ENCODE data around the gene CNIH3.

The CNIH3 gene

DNA sequence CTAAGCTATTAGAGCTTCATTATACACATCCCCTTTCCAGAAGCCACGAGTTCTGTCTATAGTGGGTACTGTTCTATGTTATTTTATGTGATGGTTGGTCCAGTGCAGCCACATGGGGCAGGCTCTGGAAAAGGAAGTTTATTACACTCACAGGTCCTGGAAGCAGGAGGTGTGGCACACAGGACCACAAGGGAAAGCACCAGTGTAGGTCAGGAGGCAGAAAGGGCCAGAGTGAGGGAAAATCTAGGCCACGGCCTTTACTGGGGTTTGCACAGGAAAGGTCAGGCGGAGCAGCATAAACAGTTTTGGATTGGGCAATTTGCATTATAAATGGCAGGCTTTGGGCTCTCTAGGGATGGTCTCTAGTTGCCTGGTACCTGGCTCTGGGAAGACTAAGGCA, 21.8 kb upstream of the CNIH3 start:
- no peak overlapping the region for H3K4me3 ChIP-seq (ENCODE audit: low read length)
- no peak for DNase-seq (ENCODE audit: low read depth)
- TF ChIP-seq, protein P1, sequence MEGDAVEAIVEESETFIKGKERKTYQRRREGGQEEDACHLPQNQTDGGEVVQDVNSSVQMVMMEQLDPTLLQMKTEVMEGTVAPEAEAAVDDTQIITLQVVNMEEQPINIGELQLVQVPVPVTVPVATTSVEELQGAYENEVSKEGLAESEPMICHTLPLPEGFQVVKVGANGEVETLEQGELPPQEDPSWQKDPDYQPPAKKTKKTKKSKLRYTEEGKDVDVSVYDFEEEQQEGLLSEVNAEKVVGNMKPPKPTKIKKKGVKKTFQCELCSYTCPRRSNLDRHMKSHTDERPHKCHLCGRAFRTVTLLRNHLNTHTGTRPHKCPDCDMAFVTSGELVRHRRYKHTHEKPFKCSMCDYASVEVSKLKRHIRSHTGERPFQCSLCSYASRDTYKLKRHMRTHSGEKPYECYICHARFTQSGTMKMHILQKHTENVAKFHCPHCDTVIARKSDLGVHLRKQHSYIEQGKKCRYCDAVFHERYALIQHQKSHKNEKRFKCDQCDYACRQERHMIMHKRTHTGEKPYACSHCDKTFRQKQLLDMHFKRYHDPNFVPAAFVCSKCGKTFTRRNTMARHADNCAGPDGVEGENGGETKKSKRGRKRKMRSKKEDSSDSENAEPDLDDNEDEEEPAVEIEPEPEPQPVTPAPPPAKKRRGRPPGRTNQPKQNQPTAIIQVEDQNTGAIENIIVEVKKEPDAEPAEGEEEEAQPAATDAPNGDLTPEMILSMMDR (IDR thresholded peaks at IDR 0.05; ENCODE audit: insufficient read depth, low read depth, low read length, missing control alignments): no peak

DNA sequence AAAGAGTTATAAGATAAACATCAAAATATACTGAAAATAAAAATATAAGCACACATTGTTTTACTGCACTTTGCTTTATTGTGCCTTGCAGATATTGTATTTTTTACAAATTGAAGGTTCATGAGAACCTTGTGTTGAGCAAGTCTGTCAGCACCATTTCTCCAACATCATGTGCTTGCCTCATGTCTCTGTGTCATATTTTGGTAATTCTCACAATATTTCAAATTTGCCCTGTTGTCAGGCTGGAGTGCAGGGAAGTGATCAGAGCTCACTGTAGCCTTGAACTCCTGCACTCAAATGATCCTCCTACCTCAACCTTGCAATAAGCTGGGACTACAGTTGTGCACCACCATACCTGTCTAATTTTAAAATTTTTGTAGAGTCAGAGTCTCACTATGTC, 21.3 kb upstream of the CNIH3 start:
- no peak overlapping the region for H3K4me3 ChIP-seq (ENCODE audit: low read length)
- DNase-seq (ENCODE audit: low read depth): no peak
- TF ChIP-seq, protein P1 (IDR thresholded peaks at IDR 0.05; ENCODE audit: insufficient read depth, low read depth, low read length, missing control alignments): no peak

DNA sequence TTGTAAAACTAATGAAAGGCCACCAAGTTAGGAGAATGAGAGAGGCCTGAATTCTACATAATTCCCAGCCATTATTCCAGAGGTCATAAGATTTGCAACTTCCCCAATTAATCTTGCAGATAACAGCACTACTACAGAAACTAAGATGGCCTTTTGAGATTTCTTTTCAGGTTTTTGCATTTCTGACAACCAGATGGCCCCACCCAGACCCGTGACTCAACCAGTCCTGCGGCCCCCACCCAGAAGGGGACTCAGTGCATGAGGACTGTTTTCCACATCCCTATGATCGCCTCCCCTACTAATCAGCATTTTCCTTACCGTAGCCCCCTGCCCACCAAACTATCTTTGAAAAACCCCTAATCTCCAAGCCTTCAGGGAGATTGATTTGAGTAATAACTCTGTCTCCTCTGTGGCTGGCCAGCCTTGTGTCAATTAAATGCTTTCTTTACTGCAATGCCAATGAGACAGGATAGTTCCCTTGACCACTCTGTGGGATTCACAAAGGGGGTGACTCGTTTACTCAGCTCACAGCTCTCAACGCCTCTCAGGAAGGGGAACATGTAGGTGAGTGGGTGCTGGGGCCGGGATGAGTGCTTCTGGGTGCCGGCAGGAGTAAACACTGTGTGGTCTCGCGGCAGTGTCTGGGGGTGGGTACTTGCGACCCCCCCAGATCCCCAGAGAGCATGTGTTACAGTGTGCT, 10.5 kb upstream of the CNIH3 start:
- TF ChIP-seq, protein P1 (IDR thresholded peaks at IDR 0.05; ENCODE audit: insufficient read depth, low read depth, low read length, missing control alignments): no peak
- no peak overlapping the region for H3K4me3 ChIP-seq (ENCODE audit: low read length)
- DNase-seq (ENCODE audit: low read depth): no peak

DNA sequence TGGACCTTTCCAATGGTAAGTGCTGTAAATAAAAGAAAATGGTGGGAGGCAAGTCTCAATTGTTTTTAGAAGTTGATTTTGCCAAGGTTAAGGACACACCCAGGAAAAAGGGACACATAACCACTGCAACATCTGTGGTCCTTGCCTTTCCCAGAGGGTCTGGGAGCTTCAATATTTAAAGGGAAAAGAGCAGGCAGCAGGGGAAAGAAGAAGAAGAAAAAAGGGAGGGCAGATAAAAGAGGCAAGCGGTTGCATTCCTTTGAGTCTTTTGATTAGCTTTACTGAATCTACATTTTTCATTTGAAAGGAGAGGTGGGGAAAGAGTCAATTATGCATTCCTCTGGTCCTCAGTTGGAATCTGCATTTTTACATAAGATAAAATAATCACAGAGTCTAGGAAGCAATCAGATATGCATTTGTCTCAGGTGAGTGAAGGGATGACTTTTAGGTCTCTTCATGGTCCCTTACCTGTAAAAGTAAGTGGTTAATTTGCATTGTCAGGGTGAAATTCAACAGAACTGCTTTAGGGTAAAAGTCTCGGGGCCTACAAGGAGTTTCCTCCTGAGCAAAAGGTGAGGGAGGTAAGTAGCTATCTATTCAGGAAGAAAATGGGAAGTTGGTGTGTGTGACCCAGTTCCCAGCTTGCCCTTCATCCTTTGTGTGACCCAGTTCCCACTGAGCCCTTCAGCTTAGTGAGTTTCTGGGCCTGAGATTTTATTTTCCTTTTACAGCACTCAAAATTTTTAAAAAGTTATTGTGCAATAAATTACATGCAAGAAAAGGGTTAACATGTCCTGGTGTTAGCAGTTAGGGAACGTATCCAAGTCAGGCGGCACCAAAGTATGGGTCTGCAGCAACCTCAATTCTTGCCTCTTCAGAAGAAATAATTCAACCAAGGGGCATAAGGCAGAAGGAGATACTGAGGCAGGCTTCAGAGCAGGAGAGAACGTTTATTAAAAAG, 8.6 kb upstream of the CNIH3 start:
- TF ChIP-seq, protein P1 (IDR thresholded peaks at IDR 0.05; ENCODE audit: insufficient read depth, low read depth, low read length, missing control alignments): no peak
- no peak overlapping the region for H3K4me3 ChIP-seq (ENCODE audit: low read length)
- no peak for DNase-seq (ENCODE audit: low read depth)

DNA sequence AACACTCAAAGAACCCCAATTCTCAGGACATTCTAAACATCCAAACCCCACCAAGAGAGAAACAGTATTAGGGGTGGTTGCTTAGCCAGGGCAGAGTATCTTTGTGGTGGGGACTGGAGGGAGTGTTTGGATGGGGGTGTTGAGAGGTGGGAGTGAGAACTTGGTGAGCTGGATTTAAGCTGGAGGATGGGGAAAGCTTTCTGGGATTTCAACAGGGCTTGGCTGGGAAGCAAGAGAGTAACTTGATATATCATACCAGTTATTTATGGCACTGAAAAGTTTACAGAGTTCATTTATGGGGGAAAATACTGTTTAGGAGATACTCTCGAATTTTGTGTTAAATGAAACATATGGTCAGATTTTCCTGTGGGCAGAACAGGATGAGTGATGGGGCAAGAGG, 6.8 kb upstream of the CNIH3 start:
- H3K4me3 ChIP-seq (ENCODE audit: low read length): no peak overlapping the region
- TF ChIP-seq, protein P1 (IDR thresholded peaks at IDR 0.05; ENCODE audit: insufficient read depth, low read depth, low read length, missing control alignments): no peak
- DNase-seq (ENCODE audit: low read depth): no peak

DNA sequence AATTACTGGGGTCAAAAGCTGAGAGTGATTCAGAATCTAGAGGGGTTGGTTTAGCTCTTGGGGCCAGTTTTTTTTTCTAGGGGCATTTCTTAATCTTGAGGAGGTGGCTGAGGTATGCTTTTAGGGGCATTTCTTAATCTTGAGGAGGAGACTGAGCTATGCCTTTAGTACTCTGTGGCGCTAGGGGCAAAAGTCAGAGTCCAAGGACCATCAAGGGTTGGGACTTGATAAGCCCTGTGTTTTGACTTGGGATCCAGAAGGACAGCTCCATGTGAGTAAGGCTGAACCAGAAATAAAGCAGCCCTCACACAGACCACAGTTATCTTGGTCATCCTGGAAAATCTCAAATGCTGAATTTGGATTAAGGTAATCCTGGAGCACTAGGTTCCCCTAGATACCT, 3.9 kb upstream of the CNIH3 start:
- DNase-seq (ENCODE audit: low read depth): no peak
- H3K4me3 ChIP-seq (ENCODE audit: low read length): no peak overlapping the region
- TF ChIP-seq, protein P1 (IDR thresholded peaks at IDR 0.05; ENCODE audit: insufficient read depth, low read depth, low read length, missing control alignments): no peak

Data from epithelial cell of esophagus (primary cell).